Measurements from ENCODE around the gene RETREG2. TPM values are rescaled to one million over a fixed set of nuclear protein-coding genes. Genes with fewer than 3 reads are reported as not detected.
A peak's percentile ranks its signal among the peaks of the same experiment; 100 is the strongest.

RETREG2 gene
- total RNA-seq, 6 experiments from 2014 or later: 33.6 to 77.9 (median 51.0) TPM

DNA sequence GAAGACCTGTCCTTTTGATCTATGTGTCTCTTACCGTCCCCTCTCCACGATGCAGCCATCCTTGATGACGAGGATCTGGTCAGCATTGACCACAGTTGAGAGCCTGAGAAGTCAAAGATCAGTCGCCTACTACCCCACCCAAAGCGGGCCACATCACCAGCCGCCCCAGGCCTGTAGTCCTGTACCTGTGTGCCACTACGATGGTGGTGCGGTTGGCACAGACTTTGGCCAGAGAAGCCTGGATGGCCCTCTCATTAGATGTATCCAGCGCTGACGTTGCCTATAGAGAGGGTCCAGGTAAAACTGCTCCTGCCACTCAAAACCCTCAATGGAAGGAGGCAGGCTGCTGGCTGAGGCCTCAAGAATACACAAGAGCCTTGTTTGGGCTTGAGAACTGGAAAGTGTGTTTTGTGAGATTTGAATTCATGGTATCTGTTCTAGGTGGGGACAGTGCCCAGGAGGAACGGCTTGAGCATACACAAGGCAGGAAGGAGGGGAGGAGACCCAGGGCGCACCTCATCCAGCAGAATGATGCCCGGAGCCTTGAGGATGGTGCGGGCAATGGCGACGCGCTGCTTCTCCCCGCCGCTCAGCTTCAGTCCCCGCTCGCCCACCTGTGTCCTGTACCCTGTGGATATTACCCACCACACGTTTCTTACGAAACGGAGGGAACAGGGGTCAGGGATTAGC lies 32.3 kb downstream of the RETREG2 start:
- Histone ChIP-seq H3K27ac (no peak overlapping the region), H3K9me3 (no peaks in the 10 kb centered on the region), H3K4me3 (no peak overlapping the region), H3K4me1 (peaks cover 0 to 24% (median 8%) of the 10 kb centered on the region in 4 donors), H3K27me3 (no peaks in the 10 kb centered on the region), H3K36me3 (peaks cover 0 to 59% (median 5%) of the 10 kb centered on the region in 4 donors)
- intact Hi-C loops (cut with DNase I): loop anchor here in 1 of 2 donors (5.0 kb wide), 1 partner anchor 48 kb away; the partner anchor contains the start of gene NHEJ1
- 95% methylated on average over 7 of the region's 24 CpGs for WGBS (ENCODE audit: insufficient coverage, low coverage, low lambda C conversion rate, missing lambda C conversion rate)
- ATAC-seq (no peak), DNase-seq (peak in 1 of 3 donors; percentile 43)
- no peak for TF ChIP-seq CTCF (IDR thresholded peaks at IDR 0.05)
- TF ChIP-seq POLR2A (IDR thresholded peaks at IDR 0.05): no peak

DNA sequence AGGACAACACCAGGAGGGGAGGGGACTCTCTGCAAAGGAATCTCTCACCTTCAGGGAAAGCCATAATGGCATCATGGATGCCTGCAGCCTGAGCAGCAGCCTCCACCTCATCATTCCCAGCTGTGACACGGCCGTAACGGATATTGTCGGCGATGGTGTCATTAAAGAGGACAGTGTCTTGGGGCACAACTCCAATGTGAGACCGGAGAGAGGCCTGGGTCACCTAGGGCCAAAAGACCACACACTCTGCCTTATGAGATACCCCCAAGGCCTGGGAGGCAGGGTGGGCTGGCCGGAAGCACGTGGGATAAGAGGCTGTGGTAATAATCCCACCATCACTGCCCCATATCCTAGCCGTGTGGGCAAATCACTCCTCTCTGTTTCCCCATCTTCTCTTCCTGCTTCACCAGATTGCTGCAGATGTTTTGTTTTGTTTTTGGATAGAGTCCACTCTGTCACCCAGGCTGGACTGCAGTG lies 32.8 kb downstream of the RETREG2 start:
- DNase-seq: peak in 1 of 3 donors; percentile 40
- Histone ChIP-seq H3K36me3 (peaks cover 0 to 60% (median 5%) of the 10 kb centered on the region in 4 donors), H3K27ac (no peak overlapping the region), H3K4me3 (no peak overlapping the region), H3K27me3 (no peaks in the 10 kb centered on the region), H3K4me1 (peaks cover 0 to 24% (median 8%) of the 10 kb centered on the region in 4 donors), H3K9me3 (no peaks in the 10 kb centered on the region)
- no peak for ATAC-seq
- WGBS (ENCODE audit: insufficient coverage, low coverage, low lambda C conversion rate, missing lambda C conversion rate): 89% methylated on average over 7 of the region's 9 CpGs
- TF ChIP-seq CTCF (IDR thresholded peaks at IDR 0.05): no peak
- no peak for TF ChIP-seq POLR2A (IDR thresholded peaks at IDR 0.05)
- intact Hi-C loops (cut with DNase I): loop anchor here in 1 of 2 donors (5.0 kb wide), 1 partner anchor 49 kb away; the partner anchor contains the start of gene NHEJ1

DNA sequence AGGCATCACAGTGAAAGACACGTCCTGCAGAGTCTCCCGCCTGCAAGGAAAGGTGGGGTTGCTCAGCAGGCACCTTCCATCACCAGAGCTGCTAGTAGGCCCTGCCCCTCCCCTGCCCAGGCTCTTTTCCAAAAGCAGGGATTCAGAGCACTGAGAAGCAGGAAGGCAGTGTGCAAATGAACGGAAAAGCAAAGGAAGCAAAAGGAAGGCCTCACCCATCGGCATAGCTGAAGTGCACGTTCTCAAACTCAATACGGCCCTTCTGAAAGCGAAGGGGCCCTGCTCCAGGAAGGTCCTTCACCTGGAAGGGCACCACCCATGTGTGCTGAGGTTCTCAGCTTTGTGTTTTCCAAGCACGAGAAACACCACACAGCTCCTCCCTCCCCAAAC lies 34.9 kb downstream of the RETREG2 start:
- WGBS (ENCODE audit: insufficient coverage, low coverage, low lambda C conversion rate, missing lambda C conversion rate): 84% methylated on average over 8 of the region's 8 CpGs
- intact Hi-C loops (cut with DNase I): loop anchor here in 1 of 2 donors (5.0 kb wide), 1 partner anchor 51 kb away; the partner anchor contains the start of gene NHEJ1
- Histone ChIP-seq H3K4me1 (peaks cover 0 to 24% (median 9%) of the 10 kb centered on the region in 4 donors), H3K36me3 (peaks cover 0 to 60% (median 5%) of the 10 kb centered on the region in 4 donors), H3K27ac (no peak overlapping the region), H3K27me3 (no peaks in the 10 kb centered on the region), H3K9me3 (no peaks in the 10 kb centered on the region), H3K4me3 (no peak overlapping the region)
- no peak for DNase-seq
- ATAC-seq: no peak
- TF ChIP-seq CTCF (IDR thresholded peaks at IDR 0.05) (no peak), POLR2A (IDR thresholded peaks at IDR 0.05) (no peak)

GRCh38 chr2:219213486-219214071 lies 35.5 kb downstream of the RETREG2 start:
- no peak overlapping the region for H3K4me3 ChIP-seq
- no peaks in the 10 kb centered on the region for H3K27me3 ChIP-seq
- no peak overlapping the region for H3K27ac ChIP-seq
- ATAC-seq (no peak), DNase-seq (peak in 1 of 3 donors; percentile 28)
- TF ChIP-seq POLR2A (IDR thresholded peaks at IDR 0.05) (no peak), CTCF (IDR thresholded peaks at IDR 0.05) (no peak)
- intact Hi-C loops (cut with DNase I): loop anchor here in 1 of 2 donors (5.0 kb wide), 1 partner anchor 51 kb away; the partner anchor contains the start of gene NHEJ1
- 100% methylated on average over 1 of the region's 10 CpGs for WGBS (ENCODE audit: insufficient coverage, low coverage, low lambda C conversion rate, missing lambda C conversion rate)
- H3K36me3 ChIP-seq: peaks cover 0 to 60% (median 4%) of the 10 kb centered on the region in 4 donors
- no peaks in the 10 kb centered on the region for H3K9me3 ChIP-seq
- H3K4me1 ChIP-seq: peaks cover 0 to 22% (median 9%) of the 10 kb centered on the region in 4 donors

Measured in right lobe of liver (tissue), 6 donors.